ENCODE data around the gene ZMAT5.

Gene ZMAT5

GRCh38 chr22:29706486-29706885, 60.3 kb downstream of the ZMAT5 start:
- no peak for DNase-seq (ENCODE audit: low read depth)

- DNase-seq (ENCODE audit: low read depth), result no peak
These were observed 61.2 kb downstream of the ZMAT5 start for GRCh38 chr22:29705651-29706050.

GRCh38 chr22:29704528-29705285, 62.1 kb downstream of the ZMAT5 start:
- no peak for DNase-seq (ENCODE audit: low read depth)

- DNase-seq (ENCODE audit: low read depth), result no peak
These were observed 63.1 kb downstream of the ZMAT5 start for GRCh38 chr22:29703569-29704195.

- no peak for DNase-seq (ENCODE audit: low read depth)
These were observed 63.8 kb downstream of the ZMAT5 start for GRCh38 chr22:29702931-29703501.

GRCh38 chr22:29702000-29702930, 64.5 kb downstream of the ZMAT5 start:
- no peak for DNase-seq (ENCODE audit: low read depth)

- DNase-seq (ENCODE audit: low read depth), result no peak
These were observed 65.4 kb downstream of the ZMAT5 start for GRCh38 chr22:29701155-29701999.

- no peak for DNase-seq (ENCODE audit: low read depth)
These were observed 66.0 kb downstream of the ZMAT5 start for GRCh38 chr22:29700900-29701154.

GRCh38 chr22:29700206-29700899, 66.5 kb downstream of the ZMAT5 start:
- no peak for DNase-seq (ENCODE audit: low read depth)

- DNase-seq (ENCODE audit: low read depth), result no peak
These were observed 68.8 kb downstream of the ZMAT5 start for GRCh38 chr22:29697853-29698598.

- no peak for DNase-seq (ENCODE audit: low read depth)
These were observed 71.5 kb downstream of the ZMAT5 start for GRCh38 chr22:29695129-29695926.

GRCh38 chr22:29693671-29694070, 73.1 kb downstream of the ZMAT5 start:
- no peak for DNase-seq (ENCODE audit: low read depth)

- no peak for DNase-seq (ENCODE audit: low read depth)
These were observed 73.6 kb downstream of the ZMAT5 start for GRCh38 chr22:29693161-29693560.

- DNase-seq (ENCODE audit: low read depth), result no peak
These were observed 74.5 kb downstream of the ZMAT5 start for GRCh38 chr22:29692327-29692640.

GRCh38 chr22:29691636-29692326, 75.0 kb downstream of the ZMAT5 start:
- no peak for DNase-seq (ENCODE audit: low read depth)

GRCh38 chr22:29690476-29690875, 76.3 kb downstream of the ZMAT5 start:
- DNase-seq (ENCODE audit: low read depth), result no peak

GRCh38 chr22:29689880-29690213, 77.0 kb downstream of the ZMAT5 start:
- DNase-seq (ENCODE audit: low read depth), result peak; percentile 21

- no peak for DNase-seq (ENCODE audit: low read depth)
These were observed 77.5 kb downstream of the ZMAT5 start for GRCh38 chr22:29689206-29689879.
